Ectodermal cell (in vitro differentiated cells): ENCODE results near the gene DCP1B.

Source experiments
- H3K27ac ChIP-seq: 2 replicates; pipeline ENCODE4 v1.7.0; 2013; ENCODE audit warnings: mild to moderate bottlenecking, low read depth, low read length; ENCODE audit not compliant: insufficient read depth, poor library complexity, severe bottlenecking
- H3K27me3 ChIP-seq: 2 replicates; pipeline ENCODE4 v1.7.0; 2013; ENCODE audit warnings: mild to moderate bottlenecking, low read length; ENCODE audit not compliant: insufficient read depth, control insufficient read depth, poor library complexity, severe bottlenecking
- H3K36me3 ChIP-seq: one replicate; pipeline ENCODE4 v1.7.0; 2013; ENCODE audit warnings: low read length; ENCODE audit not compliant: control insufficient read depth, insufficient read depth
- H3K4me1 ChIP-seq: one replicate; pipeline ENCODE4 v1.7.0; 2013; ENCODE audit warnings: low read length; ENCODE audit not compliant: control insufficient read depth, insufficient read depth
- H3K4me3 ChIP-seq: 2 replicates; pipeline ENCODE4 v1.7.0; 2013; ENCODE audit warnings: low read depth, low read length, control low read depth; ENCODE audit not compliant: insufficient read depth
- H3K9me3 ChIP-seq: 2 replicates; pipeline ENCODE4 v1.7.0; 2013; ENCODE audit warnings: mild to moderate bottlenecking, low read length, moderate library complexity; ENCODE audit not compliant: control insufficient read depth
- WGBS, 2 experiments: methylation state at CpG; one replicate each; pipeline ENCODE4 v1.1.7; 2013; ENCODE audit warnings: missing lambda C conversion rate in 2 of 2; 5-methylcytosine and 5-hydroxymethylcytosine counted together

The DCP1B gene

DNA sequence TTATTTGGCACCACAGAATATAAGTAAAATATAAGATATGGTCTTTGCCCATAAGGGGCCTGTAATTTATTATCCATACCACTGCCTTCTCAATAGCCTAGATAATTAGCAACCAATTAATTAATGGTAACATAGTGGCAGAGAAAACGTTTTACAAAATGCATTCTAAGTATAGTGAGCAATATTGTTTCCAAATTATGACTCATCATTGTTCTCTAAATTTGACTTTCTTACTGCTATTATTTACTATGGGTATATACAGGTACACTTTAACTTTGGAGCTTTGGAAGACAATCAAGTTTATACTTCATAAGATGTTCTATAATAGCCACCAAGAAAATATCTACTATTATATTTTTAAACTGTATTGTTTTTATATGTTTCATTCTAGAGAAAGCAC is 26.7 kb downstream of the DCP1B start:
- H3K27ac ChIP-seq = no peak overlapping the region
- no peak overlapping the region for H3K4me3 ChIP-seq
- WGBS, 2 experiments = 63% methylated on average over 1 of the region's 1 CpG; no CpG with 5 or more reads in 1 of the 2 experiments
- H3K27me3 ChIP-seq = no peaks in the 10 kb centered on the region
- H3K36me3 ChIP-seq = no peaks in the 10 kb centered on the region
- peaks cover 3% of the 10 kb centered on the region for H3K4me1 ChIP-seq
- H3K9me3 ChIP-seq = no peaks in the 10 kb centered on the region

DNA sequence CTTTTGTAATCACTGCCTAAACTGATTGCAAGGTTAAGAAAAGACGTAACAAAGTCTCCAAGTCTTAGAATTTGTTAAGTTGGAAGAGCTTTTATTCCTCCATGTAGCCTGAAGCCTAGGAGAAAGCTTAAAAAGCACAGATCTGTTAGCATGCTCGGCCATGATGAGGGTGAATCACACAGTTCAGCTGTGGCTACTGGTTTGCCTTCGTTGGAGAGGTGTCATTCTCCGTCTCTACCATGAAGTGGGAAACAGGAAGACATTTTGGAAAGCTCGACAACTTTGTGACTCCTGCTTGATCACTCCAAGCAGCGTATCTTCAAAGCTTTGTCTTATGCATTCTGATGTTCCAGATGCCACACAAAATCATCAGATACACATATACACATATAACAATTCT is 27.1 kb downstream of the DCP1B start:
- Histone ChIP-seq H3K4me1 (peaks cover 3% of the 10 kb centered on the region), H3K9me3 (no peaks in the 10 kb centered on the region), H3K27me3 (no peaks in the 10 kb centered on the region), H3K36me3 (no peaks in the 10 kb centered on the region), H3K4me3 (no peak overlapping the region), H3K27ac (no peak overlapping the region)
- WGBS, 2 experiments = 89 to 92% methylated on average over 6 of the region's 6 CpGs

GRCh38 chr12:1974812-1975211 is 29.4 kb downstream of the DCP1B start:
- H3K27me3 ChIP-seq = no peaks in the 10 kb centered on the region
- peaks cover 3% of the 10 kb centered on the region for H3K4me1 ChIP-seq
- no peak overlapping the region for H3K4me3 ChIP-seq
- H3K9me3 ChIP-seq = no peaks in the 10 kb centered on the region
- 89% methylated on average over 1 of the region's 1 CpG; no CpG with 5 or more reads in 1 of the 2 experiments for WGBS, 2 experiments
- no peaks in the 10 kb centered on the region for H3K36me3 ChIP-seq
- no peak overlapping the region for H3K27ac ChIP-seq

- H3K36me3 ChIP-seq = no peaks in the 10 kb centered on the region
- H3K9me3 ChIP-seq = no peaks in the 10 kb centered on the region
- WGBS, 2 experiments = 88 to 90% methylated on average over 9 of the region's 9 CpGs
- H3K27ac ChIP-seq = no peak overlapping the region
- no peaks in the 10 kb centered on the region for H3K27me3 ChIP-seq
- no peak overlapping the region for H3K4me3 ChIP-seq
- H3K4me1 ChIP-seq = peaks cover 3% of the 10 kb centered on the region
These were observed 31.4 kb downstream of the DCP1B start for GRCh38 chr12:1972856-1973317.

DNA sequence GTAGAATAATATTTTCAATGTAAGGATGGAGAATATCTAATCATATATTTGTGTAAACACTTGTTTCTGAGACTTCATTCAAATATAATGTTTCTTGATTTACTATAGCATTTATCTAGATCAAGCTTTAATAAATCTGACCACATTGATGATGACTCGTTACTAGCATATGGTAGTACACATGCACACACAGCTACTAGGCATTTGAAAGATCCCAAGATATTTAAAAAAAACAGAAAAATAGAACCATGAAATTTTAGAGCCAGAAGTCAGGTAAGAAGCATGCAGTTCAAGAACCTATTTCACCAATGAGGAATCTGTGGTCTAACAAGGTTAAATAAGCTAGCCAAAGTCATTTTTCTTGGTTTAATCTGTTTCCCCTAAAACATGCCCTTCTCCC is 32.0 kb downstream of the DCP1B start:
- peaks cover 3% of the 10 kb centered on the region for H3K4me1 ChIP-seq
- WGBS, 2 experiments = 87 to 100% methylated on average over 1 of the region's 1 CpG

DNA sequence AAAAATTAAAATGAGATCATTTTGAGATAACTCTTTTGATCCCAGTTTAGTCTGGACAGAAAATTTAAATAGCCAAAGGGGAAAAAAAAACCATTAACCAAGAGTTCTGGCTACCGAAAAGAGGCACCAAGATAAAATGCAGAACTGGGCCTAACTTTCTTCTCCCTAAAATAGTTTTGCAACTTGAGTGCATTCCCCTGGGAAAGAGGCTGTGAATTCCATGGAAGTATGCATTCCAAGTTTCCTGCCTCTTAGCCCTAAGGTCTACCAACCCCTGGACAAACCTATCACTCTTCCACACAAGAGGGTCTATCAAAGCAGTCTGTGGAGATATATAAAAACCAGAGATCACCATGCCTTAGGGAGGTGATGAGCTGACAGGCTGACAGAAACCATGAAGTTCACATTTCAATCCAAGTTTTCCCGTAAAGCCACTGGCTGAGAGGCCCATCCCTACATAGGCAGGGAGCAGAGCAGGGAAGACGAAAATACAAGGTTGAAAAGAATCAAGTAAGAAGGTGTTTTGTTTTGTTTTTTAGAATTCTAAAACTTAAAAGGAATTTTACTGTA is 33.8 kb downstream of the DCP1B start:
- no peak overlapping the region for H3K4me3 ChIP-seq
- H3K9me3 ChIP-seq = no peaks in the 10 kb centered on the region
- no peaks in the 10 kb centered on the region for H3K36me3 ChIP-seq
- H3K27me3 ChIP-seq = no peaks in the 10 kb centered on the region
- no peak overlapping the region for H3K27ac ChIP-seq
- WGBS, 2 experiments = 92 to 95% methylated on average over 3 of the region's 3 CpGs
- peaks cover 3% of the 10 kb centered on the region for H3K4me1 ChIP-seq

More for the DNA sequence above, 32.0 kb downstream of the DCP1B start:
- H3K9me3 ChIP-seq = no peaks in the 10 kb centered on the region
- H3K4me3 ChIP-seq = no peak overlapping the region
- H3K27me3 ChIP-seq = no peaks in the 10 kb centered on the region
- no peak overlapping the region for H3K27ac ChIP-seq
- H3K36me3 ChIP-seq = no peaks in the 10 kb centered on the region

GRCh38 chr12:1966561-1967226 is 37.6 kb downstream of the DCP1B start:
- H3K4me1 ChIP-seq = no peaks in the 10 kb centered on the region
- WGBS, 2 experiments = 91 to 92% methylated on average over 4 of the region's 4 CpGs
- H3K9me3 ChIP-seq = no peaks in the 10 kb centered on the region
- H3K27ac ChIP-seq = no peak overlapping the region
- no peak overlapping the region for H3K4me3 ChIP-seq
- H3K27me3 ChIP-seq = no peaks in the 10 kb centered on the region
- peaks cover 4% of the 10 kb centered on the region for H3K36me3 ChIP-seq

DNA sequence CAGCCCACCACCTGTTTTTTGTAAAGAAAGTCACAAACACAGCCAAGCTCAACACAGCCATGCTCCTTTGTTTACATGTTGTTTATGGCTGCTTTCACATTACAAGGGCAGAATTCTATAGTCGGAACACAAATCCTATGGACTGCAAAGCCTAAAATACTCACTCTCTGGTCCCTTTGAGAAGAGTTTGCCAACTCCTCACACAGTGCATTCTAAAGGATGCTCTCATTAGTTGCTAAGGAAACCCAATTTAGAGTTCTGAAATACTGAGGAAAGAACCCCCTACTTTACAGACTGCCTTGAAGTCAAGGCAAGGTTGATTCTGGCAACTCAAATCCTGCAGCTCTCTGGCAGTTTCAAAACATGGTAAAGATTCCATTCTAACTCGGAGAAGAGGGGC is 38.3 kb downstream of the DCP1B start:
- 88 to 91% methylated on average over 2 of the region's 2 CpGs for WGBS, 2 experiments
- Histone ChIP-seq H3K27me3 (no peaks in the 10 kb centered on the region), H3K4me3 (no peak overlapping the region), H3K4me1 (no peaks in the 10 kb centered on the region), H3K36me3 (peaks cover 4% of the 10 kb centered on the region), H3K27ac (no peak overlapping the region), H3K9me3 (no peaks in the 10 kb centered on the region)

DNA sequence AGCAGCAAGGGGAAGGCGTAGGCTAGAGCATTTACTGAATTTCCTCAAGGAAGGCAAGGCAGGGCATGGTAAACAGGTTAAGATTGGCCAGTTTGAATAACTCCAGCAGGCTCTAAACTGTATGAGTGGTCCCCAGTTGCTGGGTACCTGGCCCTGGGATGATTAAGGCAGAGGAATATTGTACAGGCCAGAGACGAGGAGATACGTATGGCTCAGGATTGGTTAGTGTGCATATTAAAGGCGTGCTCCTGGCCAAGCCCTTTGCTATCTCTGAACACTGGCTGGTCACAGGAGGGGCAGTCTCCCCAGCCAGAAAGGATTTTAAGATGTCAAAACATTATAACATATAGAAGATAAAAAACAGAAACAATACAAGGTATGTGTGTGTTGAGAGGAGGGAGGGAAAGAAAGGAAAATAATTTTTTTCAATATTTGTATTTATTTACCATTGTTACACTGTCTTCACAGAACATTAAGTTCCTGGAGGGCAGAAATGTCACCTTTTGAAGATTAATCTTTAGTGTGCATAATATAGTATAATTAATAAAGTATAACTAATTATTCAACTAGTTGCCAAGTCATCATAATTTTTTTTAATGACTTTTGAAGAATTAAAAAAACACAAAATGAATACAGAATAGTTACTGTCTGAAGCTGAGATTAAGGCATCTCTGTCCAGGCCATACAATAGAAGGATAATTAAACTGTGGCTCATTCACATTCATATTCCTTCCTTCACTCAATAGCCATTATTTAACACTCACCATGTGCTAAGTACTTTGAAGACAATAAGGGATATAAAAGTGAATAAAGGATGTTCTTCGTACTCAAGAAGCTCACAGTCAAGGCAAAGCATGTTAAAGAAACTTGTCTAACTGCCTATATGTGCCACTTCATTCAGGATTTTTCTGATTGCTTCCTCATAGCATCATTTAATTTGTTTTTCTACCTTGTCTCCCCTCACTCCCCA is 41.9 kb downstream of the DCP1B start:
- Histone ChIP-seq H3K27ac (no peak overlapping the region), H3K4me1 (no peaks in the 10 kb centered on the region), H3K36me3 (peaks cover 4% of the 10 kb centered on the region), H3K27me3 (no peaks in the 10 kb centered on the region), H3K9me3 (no peaks in the 10 kb centered on the region), H3K4me3 (no peak overlapping the region)
- WGBS, 2 experiments = 94% methylated on average over 5 of the region's 5 CpGs

- Histone ChIP-seq H3K27me3 (no peaks in the 10 kb centered on the region), H3K9me3 (no peaks in the 10 kb centered on the region), H3K4me1 (no peaks in the 10 kb centered on the region), H3K36me3 (peaks cover 22% of the 10 kb centered on the region), H3K27ac (no peak overlapping the region), H3K4me3 (no peak overlapping the region)
- WGBS, 2 experiments = 88 to 93% methylated on average over 3 of the region's 3 CpGs
These were observed 47.5 kb downstream of the DCP1B start for GRCh38 chr12:1956716-1957115.
